GM21619 (cell line): ENCODE results near the gene REL.
A peak's percentile ranks its signal among the peaks of the same experiment; 100 is the strongest.
"Not testable (repeated sequence)": the region's sequence is repeated elsewhere in the genome, so short reads cannot be mapped to it uniquely, and the experiment has no call there.

Source experiments
- ATAC-seq: cut with Tn5 transposase; IDR thresholded peaks from one replicate; pipeline ENCODE4 v1.9.1; 2021; ENCODE audit not compliant: unreplicated experiment

REL gene

DNA sequence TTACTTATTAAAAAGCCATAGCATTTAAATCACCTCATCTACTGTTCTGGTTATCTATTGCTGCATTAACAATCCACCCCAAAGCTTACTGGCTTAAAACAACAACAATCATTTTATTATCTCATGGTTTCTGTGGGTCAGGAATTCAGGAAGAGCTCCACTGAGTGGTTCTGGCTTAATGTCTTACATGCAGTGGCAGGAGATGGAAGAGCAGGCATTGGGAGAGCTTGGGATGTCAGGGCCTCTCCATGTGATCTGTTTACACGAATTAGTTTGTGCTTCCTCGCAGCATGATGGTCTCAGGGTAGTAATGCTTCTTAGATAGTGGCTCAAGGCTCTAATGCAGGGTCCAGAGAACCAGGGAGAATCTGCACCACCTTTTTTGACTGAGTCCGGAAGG, 14.4 kb upstream of the REL start:
- ATAC-seq = no peak

DNA sequence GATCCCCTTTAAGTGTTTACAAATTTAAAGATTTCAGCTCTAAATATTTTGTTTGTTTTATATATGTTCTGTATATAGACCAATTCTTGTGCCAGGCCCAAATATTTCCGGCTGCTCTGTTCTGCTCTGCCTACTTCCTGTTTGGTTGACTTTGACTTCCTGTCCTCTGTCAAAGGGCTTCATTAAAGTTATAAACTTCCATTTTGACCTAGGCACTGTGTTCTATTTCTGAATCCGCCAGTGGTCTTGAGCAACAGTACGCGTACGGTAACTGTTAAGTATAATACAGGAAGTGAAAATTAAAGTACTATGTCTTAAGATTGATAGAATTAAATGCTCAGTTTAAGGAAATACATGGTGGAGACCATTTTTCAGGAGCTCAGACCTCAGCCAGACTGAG, 13.5 kb upstream of the REL start:
- no peak for ATAC-seq

DNA sequence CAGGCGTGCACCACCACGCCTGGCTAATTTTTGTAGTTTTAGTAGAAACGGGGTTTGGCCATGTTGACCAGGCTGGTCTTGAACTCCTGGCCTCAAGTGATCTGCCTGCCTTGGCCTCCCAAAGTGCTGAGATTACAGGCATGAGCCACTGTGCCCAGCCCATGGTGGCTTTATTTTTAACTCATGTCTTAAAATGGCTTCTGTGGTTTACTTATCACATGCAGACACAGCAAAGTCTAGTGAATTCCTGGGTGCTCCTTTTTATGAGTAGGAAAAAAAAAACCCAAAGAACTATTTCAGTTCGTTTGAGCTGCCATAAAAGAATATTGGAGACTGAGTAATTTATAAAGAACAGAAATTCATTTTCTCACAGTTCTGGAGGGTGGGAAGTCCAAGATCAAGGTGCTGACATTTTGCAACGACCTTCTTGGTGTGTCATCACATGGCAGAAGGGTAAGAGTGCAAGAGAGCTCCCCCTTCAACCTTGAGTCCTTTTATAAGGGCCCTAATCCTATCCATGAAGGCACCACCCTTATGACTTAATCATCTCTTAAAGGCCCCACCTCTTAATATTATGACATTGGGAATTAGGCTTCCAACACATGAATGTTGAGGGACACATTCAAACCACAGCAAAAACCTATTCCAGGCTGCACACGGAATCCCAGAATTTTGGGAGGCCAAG, 12.6 kb upstream of the REL start:
- no peak for ATAC-seq

DNA sequence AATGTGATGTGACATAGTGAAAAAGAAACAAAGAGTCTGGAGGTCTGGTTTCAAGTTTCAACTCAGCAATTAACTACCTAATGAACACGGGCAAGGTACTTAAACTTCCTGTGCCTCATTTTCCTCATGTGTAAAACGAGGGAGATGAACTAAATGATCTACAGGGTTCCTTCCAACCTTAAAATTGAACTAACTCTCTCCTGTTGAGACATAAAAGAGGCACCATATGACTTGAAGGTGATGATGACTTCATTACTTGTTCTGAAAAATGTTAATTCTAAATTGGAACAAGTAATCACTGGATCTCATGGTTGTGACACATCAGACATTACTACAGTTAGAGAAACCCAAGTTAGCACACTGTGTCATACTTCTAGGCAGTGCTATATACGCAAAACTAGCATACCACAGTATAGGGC, 8.9 kb upstream of the REL start:
- peak; percentile 39 for ATAC-seq

DNA sequence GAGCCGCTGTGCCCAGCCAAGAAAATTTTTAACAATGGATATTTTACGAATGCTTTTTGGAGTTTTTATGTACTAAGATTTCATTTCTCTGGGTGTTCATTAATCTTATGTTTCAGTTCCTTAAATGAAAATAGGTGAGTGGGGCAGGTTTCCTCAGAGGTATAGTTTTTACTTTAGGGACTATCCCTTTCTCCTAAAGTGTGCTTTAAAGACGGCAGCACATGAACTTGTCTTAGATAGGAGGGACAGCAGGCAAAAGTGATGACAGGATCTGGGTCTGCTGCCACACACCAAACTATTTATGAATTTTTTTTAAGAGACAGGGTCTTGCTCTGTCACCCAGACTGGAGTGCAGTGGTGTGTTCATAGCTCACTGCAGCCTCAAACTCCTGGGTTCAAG, 8.0 kb upstream of the REL start:
- ATAC-seq = peak; percentile 80

DNA sequence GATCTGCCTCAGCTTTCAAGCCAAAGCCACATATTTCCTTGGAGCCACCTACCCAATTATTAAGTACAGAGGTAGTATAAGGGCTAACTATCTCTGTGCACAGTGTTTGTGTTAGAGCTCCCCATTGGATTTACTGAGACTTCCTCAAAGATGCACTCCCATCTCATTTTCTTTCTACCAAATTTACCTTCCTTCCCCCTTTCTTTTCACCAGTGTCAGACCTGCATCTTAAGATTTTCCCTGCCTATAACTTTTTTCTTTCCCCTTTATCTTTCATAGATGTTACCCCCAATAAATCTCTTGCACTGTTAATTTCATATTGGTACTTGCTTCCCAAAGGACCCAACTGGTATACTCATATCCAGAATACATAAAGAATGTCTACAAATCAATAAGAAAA, 5.9 kb upstream of the REL start:
- ATAC-seq = no peak

- peak; percentile 2 for ATAC-seq
These were observed 729 bp upstream of the REL start for GRCh38 chr2:60880643-60881046.

DNA sequence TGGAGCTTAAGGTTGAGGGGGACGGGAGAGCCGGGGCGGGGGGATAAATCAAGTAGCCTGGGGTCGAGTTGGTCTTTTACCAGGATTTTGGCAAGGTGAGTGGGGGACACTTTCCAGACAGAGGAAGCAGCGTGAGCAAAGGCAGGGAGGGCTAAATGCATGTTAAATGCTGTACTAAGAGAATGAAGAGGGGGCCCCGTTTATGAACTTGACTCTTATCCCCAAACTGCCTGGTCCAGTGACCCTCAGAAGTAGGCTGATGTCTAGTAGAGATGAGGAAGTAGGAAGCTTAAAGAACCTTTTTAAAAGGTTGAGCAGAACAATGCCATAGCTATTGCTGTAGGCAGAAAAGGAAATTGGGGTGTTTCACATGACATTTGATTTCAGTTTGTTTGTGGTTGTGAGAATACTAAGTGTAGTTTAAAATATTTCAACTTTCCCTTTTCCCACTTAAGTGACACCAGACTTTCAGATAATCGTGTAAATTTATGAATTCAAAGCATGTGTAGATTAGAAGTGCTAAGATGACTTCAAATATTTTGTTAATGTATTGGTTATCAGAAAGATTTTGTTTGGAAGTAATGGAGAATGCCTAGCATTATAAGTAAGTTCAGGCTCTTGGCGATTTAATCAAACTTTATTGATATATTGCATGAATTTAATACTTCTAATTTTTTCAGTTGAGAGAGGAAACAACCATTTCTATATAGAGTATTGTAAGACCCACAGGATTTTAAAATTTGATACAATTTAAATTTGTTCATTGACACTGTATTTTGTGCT, 1.8 kb downstream of the REL start:
- ATAC-seq = peak; percentile 24

- ATAC-seq = no peak
These were observed 2.5 kb downstream of the REL start for GRCh38 chr2:60883896-60884295.

GRCh38 chr2:60884800-60885199, 3.4 kb downstream of the REL start:
- ATAC-seq = no peak

GRCh38 chr2:60885683-60886082, 4.3 kb downstream of the REL start:
- ATAC-seq = no peak

DNA sequence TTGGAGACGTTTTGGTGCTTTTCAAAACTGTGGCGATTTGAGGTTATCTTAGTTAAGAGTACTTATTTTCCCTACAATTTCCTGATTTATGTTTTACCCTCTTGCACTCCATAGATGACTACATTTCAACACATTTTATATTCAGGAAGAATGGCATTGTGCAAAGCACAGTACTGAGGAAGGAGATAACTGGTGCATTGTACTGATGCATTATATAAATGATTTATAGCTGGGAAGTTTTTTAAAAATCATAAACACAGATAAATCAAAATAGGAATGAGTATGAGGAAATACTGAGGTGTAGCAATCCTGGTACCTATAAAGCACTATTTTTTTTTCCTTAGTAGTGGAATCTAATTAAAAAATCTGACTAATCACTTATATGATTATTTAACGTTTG, 5.6 kb downstream of the REL start:
- no peak for ATAC-seq

GRCh38 chr2:60888853-60889252, 7.5 kb downstream of the REL start:
- no peak for ATAC-seq

GRCh38 chr2:60889581-60890392, 8.4 kb downstream of the REL start:
- not testable (repeated sequence) for ATAC-seq

- ATAC-seq = no peak
These were observed 9.0 kb downstream of the REL start for GRCh38 chr2:60890393-60890707.

- no peak for ATAC-seq
These were observed 9.8 kb downstream of the REL start for GRCh38 chr2:60891180-60891579.

GRCh38 chr2:60898567-60898966, 17.2 kb downstream of the REL start:
- no peak for ATAC-seq

GRCh38 chr2:60899230-60899891, 18.0 kb downstream of the REL start:
- no peak for ATAC-seq

DNA sequence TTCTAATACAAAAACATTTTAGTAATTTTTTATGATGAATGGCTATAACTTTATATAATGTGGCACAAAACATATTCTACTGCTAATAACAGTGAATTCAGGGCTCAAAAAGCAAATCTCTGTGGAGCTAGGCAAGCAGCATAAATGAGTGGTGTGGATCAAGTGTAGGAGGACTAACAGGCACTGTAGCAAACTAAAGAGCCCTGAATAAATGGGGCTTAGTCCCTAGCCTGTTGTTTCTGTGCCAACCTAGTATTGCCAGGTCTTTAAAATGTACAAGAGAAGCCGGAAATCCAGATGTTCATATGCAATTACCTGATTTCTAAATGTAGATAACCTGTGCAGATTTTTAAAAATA, 18.5 kb downstream of the REL start:
- no peak for ATAC-seq

DNA sequence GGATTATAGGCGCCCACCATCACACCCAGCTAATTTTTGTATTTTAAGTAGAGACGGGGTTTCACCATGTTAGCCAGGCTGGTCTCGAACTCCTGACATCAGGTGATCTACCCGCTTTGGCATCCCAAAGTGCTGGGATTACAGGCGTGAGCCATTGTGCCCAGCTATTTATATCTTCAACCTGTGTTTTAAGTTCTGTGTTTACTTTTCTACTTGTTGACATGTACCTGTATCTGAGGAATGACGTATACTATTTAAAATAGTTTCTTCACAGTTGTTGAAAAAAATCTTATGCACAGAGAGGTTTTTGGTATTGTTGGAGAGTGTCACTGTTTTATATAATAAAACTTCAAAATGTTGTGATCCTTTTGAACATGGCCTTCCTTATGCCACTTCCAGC, 19.9 kb downstream of the REL start:
- not testable (repeated sequence) for ATAC-seq

DNA sequence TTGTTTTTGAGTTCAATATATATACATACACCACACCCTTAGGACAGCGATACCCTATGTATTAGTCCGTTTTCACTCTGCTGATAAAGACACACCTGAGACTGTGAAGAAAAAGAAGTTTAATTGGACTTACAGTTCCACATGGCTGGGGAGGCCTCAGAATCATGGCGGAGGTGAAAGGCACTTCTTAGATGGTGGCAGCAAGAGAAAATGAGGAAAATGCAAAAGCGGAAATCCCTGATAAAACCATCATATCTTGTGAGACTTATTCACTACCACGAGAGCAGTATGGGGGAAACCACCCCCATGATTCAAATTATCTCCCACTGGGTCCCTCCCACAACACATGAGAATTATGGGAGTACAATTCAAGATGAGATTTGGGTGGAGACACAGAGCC, 24.5 kb downstream of the REL start:
- not testable (repeated sequence) for ATAC-seq

GRCh38 chr2:60906395-60906794, 25.0 kb downstream of the REL start:
- ATAC-seq = no peak
